Upper lobe of right lung (tissue), 1 donor: ENCODE measurements around the gene TEK. TPM values are rescaled to one million over a fixed set of nuclear protein-coding genes. Genes with fewer than 3 reads are reported as not detected.
A peak's percentile ranks its signal among the peaks of the same experiment; 100 is the strongest.

Experiments used
- ATAC-seq: fragments of 200-7000 bp; cut with Tn5 transposase; one replicate; pipeline ENCODE4 v1.9.1; 2020; ENCODE audit warnings: mild to moderate bottlenecking, moderate library complexity
- DNase-seq: peaks from one replicate; pipeline ENCODE4 v3.0.0-alpha.2; 2020
- H3K27ac ChIP-seq: fragments of 200-600 bp; one replicate; pipeline ENCODE4 v1.8.0; 2022
- H3K27me3 ChIP-seq: fragments of 200-600 bp; one replicate; pipeline ENCODE4 v1.8.0; 2022; ENCODE audit warnings: mild to moderate bottlenecking
- H3K36me3 ChIP-seq: fragments of 200-600 bp; one replicate; pipeline ENCODE4 v1.8.0; 2022
- H3K4me1 ChIP-seq: fragments of 200-600 bp; one replicate; pipeline ENCODE4 v1.8.0; 2022
- H3K4me3 ChIP-seq: fragments of 200-600 bp; one replicate; pipeline ENCODE4 v1.8.0; 2022; ENCODE audit warnings: mild to moderate bottlenecking
- H3K9me3 ChIP-seq: fragments of 200-600 bp; one replicate; pipeline ENCODE4 v1.8.0; 2022
- CTCF ChIP-seq: fragments of 200-600 bp; IDR thresholded peaks from one replicate; pipeline ENCODE4 v1.8.0; 2022; ENCODE audit warnings: antibody characterized with exemption
- intact Hi-C: fragments of 100-400 bp; cut with DNase I; formaldehyde crosslinking; loops from one replicate; pipeline ENCODE4 v1.11.0; 2022
- total RNA-seq: library from RNA; stranded (reverse); fragmentation: NEBNext Ultra II Directional; extraction: Animal tissue kit (Norgen Biotek cat#: 25700); gene quantifications from one replicate; pipeline ENCODE4 v1.2.1, GENCODE V29; 2021
- donor health status: DM: no; HTN: yes; CAD: no; lungs with severe emphysema.

The TEK gene
- total RNA-seq, 1 donor from 2014 or later: 65.6 TPM

DNA sequence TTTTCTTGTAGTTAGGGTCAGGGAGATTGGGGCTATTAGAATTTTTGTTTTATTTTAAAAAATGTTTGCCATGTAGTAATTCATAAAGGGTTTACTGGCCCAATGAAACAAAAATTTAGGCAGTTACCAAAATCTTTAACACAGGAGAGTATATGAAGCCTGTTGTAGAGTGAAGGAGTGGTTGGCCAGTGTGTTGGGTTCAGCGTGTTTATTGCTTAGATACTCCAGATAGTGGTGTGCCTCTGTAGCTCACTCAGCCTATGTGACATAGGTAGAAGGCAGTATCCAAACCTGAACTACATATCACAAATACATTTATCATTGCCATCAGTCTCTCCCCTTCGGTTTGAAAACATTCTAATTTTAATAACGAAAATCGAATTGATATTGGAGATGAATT, 1.2 kb downstream of the TEK start:
- Histone ChIP-seq H3K4me1 (peaks cover 5% of the 10 kb centered on the region), H3K36me3 (no peaks in the 10 kb centered on the region), H3K4me3 (peak overlapping the region; percentile 41), H3K27me3 (no peaks in the 10 kb centered on the region), H3K27ac (peak overlapping the region; percentile 64), H3K9me3 (no peaks in the 10 kb centered on the region)
- no peak for ATAC-seq
- TF ChIP-seq CTCF: no peak
- no peak for DNase-seq
- intact Hi-C loops: no loop called here

- ATAC-seq: peak; percentile 57
- DNase-seq: no peak
- TF ChIP-seq CTCF: no peak
- Histone ChIP-seq H3K4me3 (peak overlapping the region; percentile 41), H3K36me3 (no peaks in the 10 kb centered on the region), H3K9me3 (no peaks in the 10 kb centered on the region), H3K4me1 (peaks cover 5% of the 10 kb centered on the region), H3K27me3 (no peaks in the 10 kb centered on the region), H3K27ac (peak overlapping the region; percentile 64)
- intact Hi-C loops: no loop called here
These were observed 3.2 kb downstream of the TEK start for GRCh38 chr9:27112235-27112634.

DNA sequence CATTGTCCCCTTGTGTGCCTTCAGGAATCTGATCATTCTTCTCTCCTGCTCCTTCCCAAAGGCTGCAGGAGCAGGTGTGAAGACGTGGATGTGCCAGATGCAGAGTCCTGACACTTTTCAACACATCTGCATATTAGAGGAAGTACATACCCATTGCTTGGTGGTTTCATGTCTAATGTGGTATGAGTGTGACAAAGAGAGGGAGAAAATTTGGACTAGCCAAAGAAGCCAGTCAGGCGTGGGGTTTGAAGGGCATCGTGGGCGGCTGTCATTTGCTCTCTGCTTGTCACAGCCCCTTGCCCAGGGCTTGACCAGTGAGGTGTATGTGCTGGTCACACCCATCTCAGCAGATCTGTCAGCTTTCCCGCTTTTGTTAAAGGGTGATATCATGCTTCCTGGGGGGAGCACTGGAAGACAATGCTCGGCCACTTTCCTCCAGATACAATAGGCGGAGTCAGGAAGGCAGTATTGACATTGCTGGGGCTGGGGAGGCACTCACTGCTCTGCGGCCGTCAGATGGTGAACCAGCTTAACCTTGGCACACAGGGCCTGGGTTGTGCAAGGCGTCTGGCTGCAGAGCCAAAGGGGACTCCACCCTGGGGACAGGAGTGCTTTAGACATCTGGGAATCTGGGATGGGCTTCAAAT, 8.6 kb downstream of the TEK start:
- Histone ChIP-seq H3K9me3 (no peaks in the 10 kb centered on the region), H3K27ac (no peak overlapping the region), H3K27me3 (no peaks in the 10 kb centered on the region), H3K36me3 (no peaks in the 10 kb centered on the region), H3K4me3 (no peak overlapping the region), H3K4me1 (peaks cover 11% of the 10 kb centered on the region)
- intact Hi-C loops: no loop called here
- DNase-seq: peak; percentile 70
- no peak for TF ChIP-seq CTCF
- peak; percentile 89 for ATAC-seq

GRCh38 chr9:27118916-27119315, 9.9 kb downstream of the TEK start:
- no peak for ATAC-seq
- Histone ChIP-seq H3K36me3 (no peaks in the 10 kb centered on the region), H3K4me3 (no peak overlapping the region), H3K27me3 (no peaks in the 10 kb centered on the region), H3K27ac (no peak overlapping the region), H3K4me1 (peaks cover 14% of the 10 kb centered on the region), H3K9me3 (no peaks in the 10 kb centered on the region)
- TF ChIP-seq CTCF: no peak
- no peak for DNase-seq
- intact Hi-C loops: no loop called here

DNA sequence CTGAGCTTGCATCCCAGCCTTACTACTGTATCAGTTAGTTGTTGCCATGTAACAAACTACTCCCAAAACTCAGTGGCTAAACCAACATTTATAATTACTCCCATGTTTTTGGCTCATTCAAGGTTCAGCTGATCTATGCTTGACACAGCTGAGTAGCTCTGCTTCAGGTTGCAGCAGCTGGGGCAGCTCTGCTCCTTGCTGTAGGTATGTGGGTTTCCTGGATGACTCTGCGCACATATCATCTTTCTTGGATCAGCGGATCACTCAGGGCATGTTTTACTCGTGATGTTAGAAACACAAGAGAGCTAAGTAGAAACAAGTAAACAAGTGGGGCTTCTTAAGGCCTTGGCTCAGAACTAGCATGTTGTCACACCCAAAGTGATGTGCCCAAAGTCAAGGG, 15.1 kb downstream of the TEK start:
- H3K36me3 ChIP-seq: no peaks in the 10 kb centered on the region
- no peak for DNase-seq
- H3K27ac ChIP-seq: no peak overlapping the region
- H3K4me3 ChIP-seq: no peak overlapping the region
- no peaks in the 10 kb centered on the region for H3K9me3 ChIP-seq
- no peak for ATAC-seq
- no peaks in the 10 kb centered on the region for H3K27me3 ChIP-seq
- peaks cover 6% of the 10 kb centered on the region for H3K4me1 ChIP-seq
- TF ChIP-seq CTCF: no peak
- intact Hi-C loops: no loop called here

GRCh38 chr9:27125030-27125429, 16.0 kb downstream of the TEK start:
- no peak for DNase-seq
- Histone ChIP-seq H3K27ac (no peak overlapping the region), H3K27me3 (no peaks in the 10 kb centered on the region), H3K4me3 (no peak overlapping the region), H3K36me3 (no peaks in the 10 kb centered on the region), H3K4me1 (peaks cover 3% of the 10 kb centered on the region), H3K9me3 (no peaks in the 10 kb centered on the region)
- peak; percentile 82 for ATAC-seq
- no peak for TF ChIP-seq CTCF
- intact Hi-C loops: no loop called here
